ENCODE results near the gene SNAI3. TPM values are rescaled to one million over a fixed set of nuclear protein-coding genes. Genes with fewer than 3 reads are reported as not detected.

SNAI3 gene
- polyA plus RNA-seq, 1 experiment: 0.04 TPM

DNA sequence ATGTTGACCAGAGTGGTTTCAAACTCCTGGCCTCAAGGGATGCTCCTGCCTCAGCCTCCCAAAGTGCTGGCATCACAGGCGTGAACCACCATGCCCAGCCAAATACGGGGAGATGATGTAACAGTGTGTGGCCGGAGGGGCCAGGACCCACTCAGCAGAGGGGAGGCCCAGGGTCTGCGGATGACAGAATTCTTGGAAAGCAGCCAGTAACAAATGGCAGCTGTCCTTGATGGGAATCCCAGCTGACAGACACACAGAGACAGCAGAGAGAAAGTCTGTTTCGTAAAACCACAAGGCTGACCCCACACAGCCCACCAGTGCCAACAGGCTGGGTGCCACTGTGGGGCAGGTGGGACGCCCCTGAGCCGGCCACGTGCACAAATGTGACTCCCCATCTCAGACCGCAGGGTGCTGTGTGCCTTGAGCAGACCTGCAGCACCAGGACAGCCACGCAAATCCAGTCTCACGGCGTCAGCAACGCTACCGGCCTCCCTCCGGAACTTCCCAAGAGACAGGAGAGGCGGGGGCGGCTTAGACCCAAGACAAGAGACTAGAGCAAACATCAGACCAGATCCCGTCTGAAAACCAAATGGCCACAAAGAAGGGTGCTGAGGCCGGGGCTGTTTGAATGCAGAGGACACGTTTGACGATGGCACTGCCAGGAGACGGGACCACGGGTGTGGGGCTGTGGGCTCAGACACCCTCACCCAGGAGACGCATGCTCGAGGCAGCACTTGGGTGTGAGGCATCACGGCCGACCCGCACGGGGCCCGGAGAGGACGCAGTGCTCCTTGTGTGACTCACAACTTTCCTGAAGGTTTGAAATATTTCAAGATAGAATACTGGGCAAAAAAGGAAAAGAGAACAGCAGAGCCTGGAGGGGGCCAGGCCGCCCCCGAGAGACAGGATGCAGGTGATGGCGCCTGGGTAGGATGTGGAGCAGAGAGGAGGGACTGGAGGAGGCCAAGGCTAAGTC is 44.6 kb upstream of the SNAI3 start:
- ChIA-PET CTCF (no interaction called here), POLR2A (no interaction called here)
- H3K4me3 ChIP-seq (ENCODE audit: low read depth, low read length): no peak overlapping the region
- TF ChIP-seq, protein P1, sequence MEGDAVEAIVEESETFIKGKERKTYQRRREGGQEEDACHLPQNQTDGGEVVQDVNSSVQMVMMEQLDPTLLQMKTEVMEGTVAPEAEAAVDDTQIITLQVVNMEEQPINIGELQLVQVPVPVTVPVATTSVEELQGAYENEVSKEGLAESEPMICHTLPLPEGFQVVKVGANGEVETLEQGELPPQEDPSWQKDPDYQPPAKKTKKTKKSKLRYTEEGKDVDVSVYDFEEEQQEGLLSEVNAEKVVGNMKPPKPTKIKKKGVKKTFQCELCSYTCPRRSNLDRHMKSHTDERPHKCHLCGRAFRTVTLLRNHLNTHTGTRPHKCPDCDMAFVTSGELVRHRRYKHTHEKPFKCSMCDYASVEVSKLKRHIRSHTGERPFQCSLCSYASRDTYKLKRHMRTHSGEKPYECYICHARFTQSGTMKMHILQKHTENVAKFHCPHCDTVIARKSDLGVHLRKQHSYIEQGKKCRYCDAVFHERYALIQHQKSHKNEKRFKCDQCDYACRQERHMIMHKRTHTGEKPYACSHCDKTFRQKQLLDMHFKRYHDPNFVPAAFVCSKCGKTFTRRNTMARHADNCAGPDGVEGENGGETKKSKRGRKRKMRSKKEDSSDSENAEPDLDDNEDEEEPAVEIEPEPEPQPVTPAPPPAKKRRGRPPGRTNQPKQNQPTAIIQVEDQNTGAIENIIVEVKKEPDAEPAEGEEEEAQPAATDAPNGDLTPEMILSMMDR (IDR thresholded peaks at IDR 0.05; ENCODE audit: low read depth, low read length): no peak
- no peaks in the 10 kb centered on the region for H3K27me3 ChIP-seq (ENCODE audit: control insufficient read depth, insufficient read depth, low read length)
- no peak for DNase-seq (ENCODE audit: low read depth, low spot score)
- no peak overlapping the region for H3K27ac ChIP-seq (ENCODE audit: low read depth, low read length)
- H3K9me3 ChIP-seq (ENCODE audit: control insufficient read depth, insufficient read depth, low read length): no peaks in the 10 kb centered on the region; the same call in 1 of the 2 replicates

DNA sequence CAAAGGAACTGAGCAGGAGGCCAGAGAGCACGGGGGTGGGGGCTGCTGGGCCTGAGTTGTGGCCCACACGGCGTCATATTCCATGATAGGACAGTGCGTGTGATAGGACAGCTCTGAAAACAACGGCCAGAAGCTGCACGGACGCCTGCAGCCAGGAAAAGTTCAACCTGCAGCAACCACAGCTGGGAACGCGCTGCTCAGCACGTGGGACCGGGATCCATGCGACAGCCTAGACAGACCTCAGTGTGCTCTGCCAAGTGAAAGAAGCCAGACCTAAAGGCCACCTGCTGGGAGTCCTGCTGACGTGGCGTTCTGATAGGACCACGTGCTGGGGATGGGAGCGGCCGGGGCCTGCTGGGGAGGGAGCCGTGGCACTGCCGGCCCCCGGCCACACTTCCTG is 41.6 kb upstream of the SNAI3 start:
- DNase-seq (ENCODE audit: low read depth, low spot score): no peak
- ChIA-PET POLR2A (no interaction called here), CTCF (no interaction called here)
- H3K9me3 ChIP-seq (ENCODE audit: control insufficient read depth, insufficient read depth, low read length): no peaks in the 10 kb centered on the region; the same call in 1 of the 2 replicates
- TF ChIP-seq, protein P1 (IDR thresholded peaks at IDR 0.05; ENCODE audit: low read depth, low read length): no peak
- H3K27me3 ChIP-seq (ENCODE audit: control insufficient read depth, insufficient read depth, low read length): no peaks in the 10 kb centered on the region
- no peak overlapping the region for H3K27ac ChIP-seq (ENCODE audit: low read depth, low read length)
- no peak overlapping the region for H3K4me3 ChIP-seq (ENCODE audit: low read depth, low read length)

DNA sequence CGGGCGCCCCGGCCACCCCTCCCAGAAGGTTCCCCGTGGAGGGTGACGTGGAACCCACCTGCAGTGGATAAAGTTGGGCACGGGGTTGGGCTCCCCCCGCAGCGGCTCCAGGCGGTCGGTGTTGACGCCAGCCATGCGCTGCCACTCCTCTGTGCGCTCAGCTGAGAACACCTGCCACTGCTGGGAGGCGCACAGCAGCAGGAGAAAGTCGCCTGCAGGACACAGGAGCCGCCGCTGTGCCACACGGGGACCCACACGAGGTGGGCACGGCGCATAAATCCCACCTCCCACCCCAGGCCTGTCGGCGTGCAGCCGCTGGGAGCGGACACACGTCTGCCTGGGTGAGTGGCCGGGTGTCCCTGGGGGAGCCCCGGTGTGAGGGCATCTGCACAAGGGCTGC is 40.7 kb upstream of the SNAI3 start:
- POLR2A ChIA-PET: no interaction called here
- TF ChIP-seq, protein P1 (IDR thresholded peaks at IDR 0.05; ENCODE audit: low read depth, low read length): no peak
- no peak overlapping the region for H3K27ac ChIP-seq (ENCODE audit: low read depth, low read length)
- CTCF ChIA-PET: interaction anchor here (1.3 kb wide), 1 partner anchor 11 kb away, joined by 5 read pairs; no protein-coding TSS in a partner anchor
- no peaks in the 10 kb centered on the region; the same call in 1 of the 2 replicates for H3K9me3 ChIP-seq (ENCODE audit: control insufficient read depth, insufficient read depth, low read length)
- no peak overlapping the region for H3K4me3 ChIP-seq (ENCODE audit: low read depth, low read length)
- H3K27me3 ChIP-seq (ENCODE audit: control insufficient read depth, insufficient read depth, low read length): no peaks in the 10 kb centered on the region
- DNase-seq (ENCODE audit: low read depth, low spot score): no peak

DNA sequence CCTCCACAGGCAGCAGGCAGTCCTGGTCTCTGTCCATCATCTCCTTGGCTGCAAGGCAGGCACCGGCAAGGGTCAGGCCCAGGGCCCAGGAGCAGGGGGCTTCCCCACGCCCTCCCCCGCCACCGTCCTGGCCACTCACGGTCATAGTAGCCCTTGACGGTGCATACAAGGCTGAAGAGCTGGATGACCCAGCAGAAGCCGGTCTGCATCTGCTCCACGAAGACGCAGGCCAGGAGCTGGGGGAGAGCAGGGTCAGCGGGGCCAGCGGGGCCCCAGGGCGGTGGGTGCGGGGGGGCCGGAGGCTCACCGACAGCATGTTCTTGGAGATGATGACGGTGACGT is 40.1 kb upstream of the SNAI3 start:
- no peak overlapping the region for H3K27ac ChIP-seq (ENCODE audit: low read depth, low read length)
- no peaks in the 10 kb centered on the region; the same call in 1 of the 2 replicates for H3K9me3 ChIP-seq (ENCODE audit: control insufficient read depth, insufficient read depth, low read length)
- DNase-seq (ENCODE audit: low read depth, low spot score): no peak
- H3K27me3 ChIP-seq (ENCODE audit: control insufficient read depth, insufficient read depth, low read length): no peaks in the 10 kb centered on the region
- ChIA-PET CTCF (interaction anchor here (1.3 kb wide), 1 partner anchor 11 kb away, joined by 5 read pairs; no protein-coding TSS in a partner anchor), POLR2A (no interaction called here)
- H3K4me3 ChIP-seq (ENCODE audit: low read depth, low read length): no peak overlapping the region
- TF ChIP-seq, protein P1 (IDR thresholded peaks at IDR 0.05; ENCODE audit: low read depth, low read length): no peak
